GM12878 (cell line): ENCODE results near the gene PKD1. TPM values are rescaled to one million over a fixed set of nuclear protein-coding genes. Genes with fewer than 3 reads are reported as not detected.

Source experiments
- ATAC-seq: fragments of 200-7000 bp; cut with Tn5 transposase; 3 replicates; pipeline ENCODE4 v1.9.1; 2020; ENCODE audit warnings: mild to moderate bottlenecking, moderate library complexity
- BruUV-seq: library from RNA; stranded (reverse); fragments of 400-500 nt; replicated peaks from 2 replicates; lab custom pipeline; 2021; lab: Mats Ljungman, UMichigan
- CTCF ChIA-PET: fragments of 300-600 bp; sonication (Branson Sonifier 250); formaldehyde crosslinking; extraction: SDS; loops from one replicate; lab custom pipeline; 2021; ENCODE audit warnings: inconsistent platforms; lab: Yijun Ruan, JAX
- POLR2A ChIA-PET: fragments of 350-600 bp; formaldehyde crosslinking; extraction: SDS; loops from one replicate; lab custom pipeline; 2021; ENCODE audit warnings: inconsistent platforms; lab: Charles Lee
- RAD21 ChIA-PET: fragments of 300-600 bp; sonication (Branson Sonifier 250); formaldehyde crosslinking; loops from one replicate; lab custom pipeline; 2023; ENCODE audit warnings: antibody characterized with exemption; ENCODE audit not compliant: unreplicated experiment; lab: Charles Lee
- SMC1A ChIA-PET: fragments of 300-600 bp; sonication (Branson Sonifier 250); formaldehyde crosslinking; loops from one replicate; lab custom pipeline; 2023; ENCODE audit not compliant: unreplicated experiment, uncharacterized antibody; lab: Charles Lee
- DNase-seq: peaks from one replicate; pipeline ENCODE4 v3.0.0-alpha.2; 2011; ENCODE audit warnings: low read depth, low spot score
- FAIRE-seq: peaks from 3 replicates; lab custom pipeline; 2011; peaks lifted over from hg19 to GRCh38; lab: Jason Lieb, UNC
- H2AFZ ChIP-seq: 2 replicates; pipeline ENCODE4 v1.6.0; 2011; ENCODE audit warnings: low read depth, low read length, control low read depth; ENCODE audit not compliant: control insufficient read depth
- H3K27ac ChIP-seq: 2 replicates; pipeline ENCODE4 v1.5.1; 2011; ENCODE audit warnings: control low read depth; ENCODE audit not compliant: control insufficient read depth, insufficient read depth
- H3K27me3 ChIP-seq, 2 experiments: replicated peaks in 1 of 2; 2 replicates each; pipeline versions ENCODE4 v1.6.0 to v1.6.1; 2011; ENCODE audit warnings: low read length in 1 of 2; ENCODE audit not compliant: control insufficient read depth in 2 of 2, insufficient read depth in 2 of 2
- H3K36me3 ChIP-seq, 2 experiments: 2 replicates each; pipeline ENCODE4 v1.5.1; 2011; ENCODE audit warnings: low read length in 1 of 2; ENCODE audit not compliant: control insufficient read depth in 2 of 2, insufficient read depth in 2 of 2
- H3K4me1 ChIP-seq: 2 replicates; pipeline ENCODE4 v1.6.1; 2011; ENCODE audit warnings: mild to moderate bottlenecking, low read length, moderate library complexity, mixed read lengths; ENCODE audit not compliant: control insufficient read depth, insufficient read depth
- H3K4me2 ChIP-seq: 2 replicates; pipeline ENCODE4 v1.6.0; 2011; ENCODE audit warnings: control low read depth; ENCODE audit not compliant: control insufficient read depth, insufficient read depth
- H3K4me3 ChIP-seq: fragments of 200-600 bp; sonication (generic); 2 replicates; pipeline ENCODE4 v1.5.1; 2016
- H3K79me2 ChIP-seq: 2 replicates; pipeline ENCODE4 v1.6.0; 2011; ENCODE audit warnings: low read length; ENCODE audit not compliant: control insufficient read depth, insufficient read depth
- H3K9ac ChIP-seq: 2 replicates; pipeline ENCODE4 v1.8.0; 2011; ENCODE audit warnings: low read length, control low read depth, mixed read lengths; ENCODE audit not compliant: control insufficient read depth, insufficient read depth
- H3K9me3 ChIP-seq: replicated peaks from 3 replicates; pipeline ENCODE4 v1.5.1; 2011; ENCODE audit warnings: mild to moderate bottlenecking, low read length; ENCODE audit not compliant: control insufficient read depth, insufficient read depth
- H4K20me1 ChIP-seq: 2 replicates; pipeline ENCODE4 v1.6.0; 2011; ENCODE audit not compliant: control insufficient read depth, insufficient read depth
- KLF5 ChIP-seq: fragments of 450-650 bp; IDR thresholded peaks from 2 replicates; pipeline ENCODE4 v1.6.1; 2014; ENCODE audit warnings: mild to moderate bottlenecking; ENCODE audit not compliant: partially characterized antibody
- POLR2AphosphoS2 ChIP-seq: IDR thresholded peaks from 2 replicates; pipeline ENCODE4 v1.6.1; 2011; ENCODE audit warnings: low read depth, mild to moderate bottlenecking, low read length, improper control_type of control experiment, moderate library complexity
- TARDBP ChIP-seq: IDR thresholded peaks from 2 replicates; pipeline ENCODE4 v1.6.1; 2016; ENCODE audit warnings: borderline replicate concordance
- TCF7 ChIP-seq: IDR thresholded peaks from 2 replicates; pipeline ENCODE4 v1.6.1; 2014; ENCODE audit warnings: antibody characterized with exemption, borderline replicate concordance
- ZNF592 ChIP-seq: fragments of 450-650 bp; IDR thresholded peaks from 2 replicates; pipeline ENCODE4 v1.6.1; 2017; ENCODE audit warnings: mild to moderate bottlenecking, moderate library complexity
- whole genome bisulfite sequencing: methylation state at CpG from one replicate; pipeline ENCODE4 v1.1.6; 2016; ENCODE audit warnings: low lambda C conversion rate; ENCODE audit not compliant: insufficient replicate concordance, insufficient coverage; ENCODE audit errors: missing lambda C conversion rate; 5-methylcytosine and 5-hydroxymethylcytosine counted together
- in situ Hi-C: fragments of 300-500 bp; cut with MboI; formaldehyde crosslinking; loops from 9 replicates; pipeline ENCODE4 v1.14.3; 2018; ENCODE audit warnings: mixed read lengths
- intact Hi-C: fragments of 100-400 bp; cut with micrococcal nuclease; formaldehyde crosslinking; loops from one replicate; pipeline ENCODE4 v1.14.2; 2022; ENCODE audit not compliant: unreplicated experiment
- polyA plus RNA-seq, 11 experiments: library from polyadenylated mRNA; depleted of rRNA in 4 of 11; unstranded in 6 of 11; stranded (reverse) in 5 of 11; fragments of >200 nt; fragmentation: Nextera tagmentation in 4 of 11; fragmentation: Illumina TruSeq in 1 of 11; extraction: Ambion mirVana in 4 of 11; extraction: Trizol in 1 of 11; gene quantifications; 1 replicate in 1 of 11; 2 replicates in 10 of 11; pipeline versions ENCODE4 v1.2.1 to v1.2.3, GENCODE V29; 2011 to 2016; ENCODE audit warnings: inconsistent platforms in 2 of 11, missing spikeins in 2 of 11, low read depth in 1 of 11
- total RNA-seq, 4 experiments: library from RNA; depleted of rRNA in 3 of 4; stranded (reverse); fragments of >200 nt in 3 of 4; fragmentation: Illumina TruSeq in 1 of 4; extraction: Trizol in 1 of 4; gene quantifications; 2 replicates each; pipeline versions ENCODE4 v1.2.1 to v1.2.3, GENCODE V29; 2013 to 2021

The PKD1 gene
- total and polyA plus RNA-seq, 10 of the 15 experiments (the other 5 are each of a cell fraction or from before 2014, with no cell fraction given): 0.11 to 62.0 (median 6.1) TPM

- no peak for ATAC-seq
- H2AFZ ChIP-seq: no peak overlapping the region
- RAD21 ChIA-PET: no interaction called here
- no peaks in the 10 kb centered on the region for H3K9me3 ChIP-seq
- SMC1A ChIA-PET: no interaction called here
- no peak for TF ChIP-seq POLR2AphosphoS2
- no peak for TF ChIP-seq TCF7
- no peak for TF ChIP-seq KLF5
- TF ChIP-seq TARDBP: no peak
- no peak for TF ChIP-seq ZNF592
- WGBS: over 99% methylated on average over 21 of the region's 28 CpGs
- DNase-seq: no peak
- POLR2A ChIA-PET: no interaction called here
- no TSS peak for BruUV-seq
- intact Hi-C loops: no loop called here
- no peaks in the 10 kb centered on the region for H3K79me2 ChIP-seq
- H3K27ac ChIP-seq: no peak overlapping the region
- H3K27me3 ChIP-seq: no peaks in the 10 kb centered on the region
- no peak overlapping the region for H3K4me2 ChIP-seq
- no peak overlapping the region for H3K9ac ChIP-seq
- CTCF ChIA-PET: no interaction called here
- H3K36me3 ChIP-seq: peaks cover 9 to 19% of the 10 kb centered on the region in 2 experiments; a peak in 3 of 4 replicates
- H3K4me1 ChIP-seq: no peaks in the 10 kb centered on the region
- no peak for FAIRE-seq
- no peak overlapping the region for H3K4me3 ChIP-seq
- H4K20me1 ChIP-seq: no peaks in the 10 kb centered on the region
- in situ Hi-C loops: no loop called here
These were observed 36.0 kb upstream of the PKD1 start for GRCh38 chr16:2171601-2172178.
